ENCODE data around the gene KSR2. TPM values are rescaled to one million over a fixed set of nuclear protein-coding genes. Genes with fewer than 3 reads are reported as not detected.

Gene KSR2
- total RNA-seq, 2 donors from 2014 or later = 0.07 TPM; not detected in 1

DNA sequence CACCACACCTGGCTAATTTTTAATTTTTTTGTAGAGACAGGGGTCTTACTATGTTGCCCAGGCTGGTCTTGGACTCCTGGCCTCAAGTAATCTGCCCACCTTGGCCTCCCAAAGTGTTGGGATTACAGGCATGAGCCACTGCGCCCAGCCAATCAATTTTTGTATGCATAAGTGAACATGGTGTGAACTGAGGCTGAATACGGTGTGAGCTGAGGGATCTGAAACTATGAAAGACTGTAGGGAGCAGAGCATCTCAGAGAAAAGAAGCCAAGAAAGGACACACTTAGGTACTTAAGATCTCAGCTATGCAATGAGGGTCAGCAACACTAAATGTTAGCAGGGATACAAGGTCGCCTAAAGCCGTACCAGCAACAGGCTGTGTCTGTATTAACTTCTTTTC lies 54.1 kb downstream of the KSR2 start:
- Histone ChIP-seq H3K27me3 (replicated peaks; ENCODE audit: insufficient read depth) (no peaks in the 10 kb centered on the region), H3K36me3 (no peaks in the 10 kb centered on the region), H3K9me3 (no peaks in the 10 kb centered on the region), H3K4me1 (ENCODE audit: control insufficient read depth in 1 of 2, low read depth in 2 of 2) (no peaks in the 10 kb centered on the region), H3K27ac (no peak overlapping the region), H3K4me3 (no peak overlapping the region)
- ATAC-seq (ENCODE audit: insufficient number of reproducible peaks, low FRiP score, low read depth) (no peak), DNase-seq (ENCODE audit: low spot score) (no peak)
- TF ChIP-seq, protein P1, sequence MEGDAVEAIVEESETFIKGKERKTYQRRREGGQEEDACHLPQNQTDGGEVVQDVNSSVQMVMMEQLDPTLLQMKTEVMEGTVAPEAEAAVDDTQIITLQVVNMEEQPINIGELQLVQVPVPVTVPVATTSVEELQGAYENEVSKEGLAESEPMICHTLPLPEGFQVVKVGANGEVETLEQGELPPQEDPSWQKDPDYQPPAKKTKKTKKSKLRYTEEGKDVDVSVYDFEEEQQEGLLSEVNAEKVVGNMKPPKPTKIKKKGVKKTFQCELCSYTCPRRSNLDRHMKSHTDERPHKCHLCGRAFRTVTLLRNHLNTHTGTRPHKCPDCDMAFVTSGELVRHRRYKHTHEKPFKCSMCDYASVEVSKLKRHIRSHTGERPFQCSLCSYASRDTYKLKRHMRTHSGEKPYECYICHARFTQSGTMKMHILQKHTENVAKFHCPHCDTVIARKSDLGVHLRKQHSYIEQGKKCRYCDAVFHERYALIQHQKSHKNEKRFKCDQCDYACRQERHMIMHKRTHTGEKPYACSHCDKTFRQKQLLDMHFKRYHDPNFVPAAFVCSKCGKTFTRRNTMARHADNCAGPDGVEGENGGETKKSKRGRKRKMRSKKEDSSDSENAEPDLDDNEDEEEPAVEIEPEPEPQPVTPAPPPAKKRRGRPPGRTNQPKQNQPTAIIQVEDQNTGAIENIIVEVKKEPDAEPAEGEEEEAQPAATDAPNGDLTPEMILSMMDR (IDR thresholded peaks at IDR 0.05) = no peak

DNA sequence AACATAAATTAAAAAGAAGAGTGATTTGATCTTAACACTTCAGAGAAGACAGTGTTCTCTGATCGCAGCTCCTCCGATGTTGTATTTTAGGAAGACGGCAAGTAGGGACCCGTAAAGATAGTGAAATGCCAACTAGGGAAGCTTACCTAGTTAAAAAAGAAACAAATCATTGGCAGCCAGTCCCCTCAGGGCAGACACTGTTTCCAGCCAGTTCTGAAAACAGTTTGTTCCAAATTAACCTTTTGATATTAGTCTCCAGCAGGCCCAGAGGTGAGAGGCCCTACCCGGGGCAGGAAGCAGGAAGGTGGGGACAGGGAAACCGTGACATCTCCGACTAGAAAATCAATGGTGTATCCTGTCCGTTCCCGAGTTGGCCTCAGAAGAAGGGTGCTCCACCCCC lies 56.0 kb downstream of the KSR2 start:
- DNase-seq (ENCODE audit: low spot score) (no peak), ATAC-seq (ENCODE audit: insufficient number of reproducible peaks, low FRiP score, low read depth) (no peak)
- no peaks in the 10 kb centered on the region for H3K36me3 ChIP-seq
- H3K4me3 ChIP-seq = no peak overlapping the region
- H3K9me3 ChIP-seq = no peaks in the 10 kb centered on the region
- no peaks in the 10 kb centered on the region for H3K4me1 ChIP-seq (ENCODE audit: control insufficient read depth in 1 of 2, low read depth in 2 of 2)
- no peak overlapping the region for H3K27ac ChIP-seq
- no peaks in the 10 kb centered on the region for H3K27me3 ChIP-seq (replicated peaks; ENCODE audit: insufficient read depth)
- TF ChIP-seq, protein P1 (IDR thresholded peaks at IDR 0.05) = no peak

DNA sequence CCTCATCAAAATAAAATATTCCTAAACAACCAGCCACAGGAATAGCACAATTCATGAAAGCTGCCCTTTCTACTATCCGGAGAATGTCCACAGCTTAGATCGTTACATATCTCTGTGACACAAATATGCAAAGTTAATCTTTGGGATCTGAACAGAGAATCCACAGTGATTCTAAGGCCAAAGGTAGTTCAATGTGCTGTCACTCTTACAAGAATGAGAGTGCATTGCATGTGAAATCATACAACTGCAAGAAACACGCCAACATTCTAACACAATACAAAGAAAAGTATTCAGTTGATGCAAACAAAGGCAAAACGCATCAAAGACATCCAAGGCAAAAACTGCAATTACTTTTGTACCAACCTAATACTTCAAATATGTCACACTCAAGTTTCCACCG lies 60.4 kb downstream of the KSR2 start:
- Histone ChIP-seq H3K27ac (no peak overlapping the region), H3K36me3 (no peaks in the 10 kb centered on the region), H3K27me3 (replicated peaks; ENCODE audit: insufficient read depth) (no peaks in the 10 kb centered on the region), H3K9me3 (no peaks in the 10 kb centered on the region), H3K4me1 (ENCODE audit: control insufficient read depth in 1 of 2, low read depth in 2 of 2) (no peaks in the 10 kb centered on the region), H3K4me3 (no peak overlapping the region)
- no peak for DNase-seq (ENCODE audit: low spot score)
- TF ChIP-seq, protein P1 (IDR thresholded peaks at IDR 0.05) = no peak
- no peak for ATAC-seq (ENCODE audit: insufficient number of reproducible peaks, low FRiP score, low read depth)

DNA sequence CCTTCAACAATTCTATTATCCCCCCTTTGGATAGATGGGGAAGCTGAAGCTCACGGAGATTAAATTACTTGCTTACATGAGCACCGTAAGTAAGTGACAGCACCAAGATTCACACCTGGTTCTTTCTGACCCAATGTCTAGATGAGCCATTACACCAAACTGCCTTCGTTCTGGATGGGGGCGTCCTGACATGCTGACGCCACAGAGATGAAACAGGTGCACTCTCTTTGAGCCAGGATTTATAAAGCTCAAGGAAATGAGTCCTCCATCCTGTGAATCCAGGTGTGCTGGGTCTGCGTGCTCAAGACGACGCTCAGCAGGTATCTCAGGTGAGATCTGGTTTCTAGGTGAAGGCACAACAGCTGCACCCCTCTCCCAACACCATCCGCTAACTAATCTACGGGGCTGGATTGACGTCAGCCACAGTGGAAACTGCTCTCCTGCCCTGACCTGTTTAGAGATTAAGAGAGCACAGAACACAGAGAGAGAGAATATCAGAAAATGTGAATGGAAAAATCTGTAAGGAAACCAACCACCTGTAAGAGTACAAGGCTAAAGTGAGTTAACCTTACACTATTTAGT lies 61.6 kb downstream of the KSR2 start:
- ATAC-seq (ENCODE audit: insufficient number of reproducible peaks, low FRiP score, low read depth) = no peak

DNA sequence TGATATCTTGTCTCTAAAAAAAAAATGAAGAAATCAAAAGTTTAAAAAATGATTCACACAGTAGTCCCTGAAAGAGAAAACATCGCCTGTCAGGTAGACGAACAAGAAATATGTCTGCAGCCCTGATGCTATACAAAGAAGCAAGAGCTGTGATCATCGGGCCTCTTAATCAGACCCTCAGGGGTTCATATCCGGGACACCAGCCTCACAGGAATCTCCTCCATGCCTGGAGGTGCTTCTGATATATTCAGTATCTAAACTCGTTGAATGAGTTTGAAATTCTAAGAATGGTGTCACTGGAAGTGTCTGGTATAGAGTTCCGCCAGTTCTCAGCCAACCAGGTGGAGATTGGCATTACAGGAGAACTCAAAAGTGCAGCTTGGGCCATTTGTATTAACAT lies 64.7 kb downstream of the KSR2 start:
- DNase-seq (ENCODE audit: low spot score) (no peak), ATAC-seq (ENCODE audit: insufficient number of reproducible peaks, low FRiP score, low read depth) (no peak)
- H3K36me3 ChIP-seq = no peaks in the 10 kb centered on the region
- no peaks in the 10 kb centered on the region for H3K4me1 ChIP-seq (ENCODE audit: control insufficient read depth in 1 of 2, low read depth in 2 of 2)
- no peak overlapping the region for H3K27ac ChIP-seq
- no peaks in the 10 kb centered on the region for H3K27me3 ChIP-seq (replicated peaks; ENCODE audit: insufficient read depth)
- TF ChIP-seq, protein P1 (IDR thresholded peaks at IDR 0.05) = no peak
- no peak overlapping the region for H3K4me3 ChIP-seq
- no peaks in the 10 kb centered on the region for H3K9me3 ChIP-seq

More for the DNA sequence above, 61.6 kb downstream of the KSR2 start:
- Histone ChIP-seq H3K36me3 (no peaks in the 10 kb centered on the region), H3K9me3 (no peaks in the 10 kb centered on the region), H3K27me3 (replicated peaks; ENCODE audit: insufficient read depth) (no peaks in the 10 kb centered on the region), H3K4me1 (ENCODE audit: control insufficient read depth in 1 of 2, low read depth in 2 of 2) (no peaks in the 10 kb centered on the region), H3K27ac (no peak overlapping the region), H3K4me3 (no peak overlapping the region)
- TF ChIP-seq, protein P1 (IDR thresholded peaks at IDR 0.05) = no peak
- DNase-seq (ENCODE audit: low spot score) = no peak
